ENCODE data around the gene DGKQ.

- TF ChIP-seq CTCF (IDR thresholded peaks at IDR 0.05) (no peak), EZH2 (IDR thresholded peaks at IDR 0.05) (no peak)
Observed at GRCh38 chr4:1015746-1016145, 42.4 kb upstream of the DGKQ start.
